NT2/D1 (cell line): ENCODE data around the gene CPED1.

Experiments
- DNase-seq: peaks from one replicate; pipeline ENCODE4 v3.0.0-alpha.2; 2011; ENCODE audit warnings: low read depth, low spot score
- H3K27me3 ChIP-seq: 2 replicates; pipeline ENCODE4 v1.6.0; 2011; ENCODE audit warnings: mild to moderate bottlenecking; ENCODE audit not compliant: insufficient read length, insufficient read depth
- H3K36me3 ChIP-seq: 2 replicates; pipeline ENCODE4 v1.6.1; 2011; ENCODE audit warnings: mild to moderate bottlenecking, low read length, mixed read lengths; ENCODE audit not compliant: insufficient read depth, insufficient read length
- H3K4me1 ChIP-seq: 2 replicates; pipeline ENCODE4 v1.5.1; 2011; ENCODE audit not compliant: insufficient read depth, insufficient read length
- H3K4me3 ChIP-seq: 2 replicates; pipeline ENCODE4 v1.5.1; 2011; ENCODE audit warnings: low read depth; ENCODE audit not compliant: insufficient read length
- H3K9ac ChIP-seq: 2 replicates; pipeline ENCODE4 v1.6.0; 2011; ENCODE audit warnings: low read depth; ENCODE audit not compliant: insufficient read length
- H3K9me3 ChIP-seq: 2 replicates; pipeline ENCODE4 v1.5.1; 2011; ENCODE audit warnings: mild to moderate bottlenecking, low read length; ENCODE audit not compliant: insufficient read depth
- SUZ12 ChIP-seq: IDR thresholded peaks from 2 replicates; pipeline ENCODE4 v1.6.1; 2011; ENCODE audit not compliant: insufficient read length, insufficient read depth; ENCODE audit errors: extremely low read depth
- YY1 ChIP-seq: IDR thresholded peaks from 2 replicates; pipeline ENCODE4 v1.6.1; 2011; ENCODE audit not compliant: insufficient read length, insufficient read depth
- ZNF274 ChIP-seq: IDR thresholded peaks from 2 replicates; pipeline ENCODE4 v1.6.1; 2011; ENCODE audit warnings: mild to moderate bottlenecking, low read depth, low read length

CPED1 gene

DNA sequence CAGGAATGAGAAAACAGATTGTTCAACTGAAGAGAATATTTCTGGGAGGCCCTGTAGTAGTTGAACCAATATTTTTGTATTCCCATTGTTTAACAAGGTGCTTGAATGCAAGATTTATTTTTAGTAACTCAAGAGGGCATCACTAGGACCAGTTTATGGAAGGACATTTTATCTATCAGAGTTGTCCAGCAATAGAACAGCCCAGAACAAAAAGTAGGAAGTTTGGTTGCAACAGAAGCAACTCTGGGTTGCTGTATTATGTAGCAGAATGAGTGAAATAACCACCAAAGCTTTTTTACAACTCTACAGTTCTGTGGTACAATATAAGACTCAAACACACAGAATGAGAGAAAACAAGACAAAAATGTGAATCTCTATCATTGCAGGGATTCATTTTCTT lies 34.7 kb downstream of the CPED1 start:
- H3K9ac ChIP-seq, result no peak overlapping the region

DNA sequence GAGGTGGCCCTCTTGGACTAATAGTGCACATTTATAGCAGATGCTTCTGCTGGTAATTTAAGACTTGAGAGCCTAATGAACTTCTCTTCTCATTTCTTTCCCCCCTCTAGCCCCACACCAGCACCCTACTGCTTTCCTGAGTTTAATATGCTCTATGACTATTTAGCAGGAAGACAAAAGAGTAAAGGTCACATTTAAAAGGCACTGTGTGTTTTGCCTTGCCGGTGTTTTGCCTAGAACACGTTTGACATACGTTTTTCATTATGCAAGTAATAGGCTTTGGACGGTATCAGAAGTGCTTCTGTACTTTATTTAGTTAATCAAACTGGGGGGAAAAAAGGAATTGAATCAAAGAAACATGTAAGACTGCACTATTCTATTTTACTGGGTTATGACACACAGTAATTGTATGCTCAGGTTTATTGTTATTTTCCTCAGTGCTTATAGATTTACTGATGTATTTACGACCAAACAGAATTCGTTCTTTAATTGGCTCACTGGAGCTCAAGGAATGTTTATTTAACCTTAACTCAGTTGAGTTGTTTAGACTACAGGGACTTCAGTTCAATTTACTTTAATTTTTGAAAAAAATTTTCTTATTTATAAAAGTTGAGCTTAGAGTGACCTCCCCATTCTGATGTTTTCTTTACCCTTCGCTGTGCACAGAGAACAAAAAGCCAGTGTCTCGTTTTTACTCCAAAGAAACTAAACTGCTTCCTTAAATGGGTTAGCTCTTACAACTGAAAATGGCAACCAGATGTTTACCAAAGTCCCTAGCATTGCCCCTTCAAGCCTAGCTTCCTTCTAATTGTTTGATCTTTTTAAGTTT lies 35.4 kb downstream of the CPED1 start:
- H3K9me3 ChIP-seq, result no peaks in the 10 kb centered on the region
- H3K36me3 ChIP-seq, result no peaks in the 10 kb centered on the region
- TF ChIP-seq SUZ12 (no peak), ZNF274 (no peak), YY1 (no peak)
- H3K4me3 ChIP-seq, result no peak overlapping the region
- H3K27me3 ChIP-seq, result no peaks in the 10 kb centered on the region
- no peaks in the 10 kb centered on the region for H3K4me1 ChIP-seq
- H3K9ac ChIP-seq, result no peak overlapping the region
- no peak for DNase-seq

More for the DNA sequence above, 34.7 kb downstream of the CPED1 start:
- Histone ChIP-seq H3K36me3 (no peaks in the 10 kb centered on the region), H3K4me1 (no peaks in the 10 kb centered on the region), H3K9me3 (no peaks in the 10 kb centered on the region), H3K27me3 (no peaks in the 10 kb centered on the region), H3K4me3 (no peak overlapping the region)
- DNase-seq, result no peak
- TF ChIP-seq ZNF274 (no peak), SUZ12 (no peak), YY1 (no peak)

- no peak for TF ChIP-seq SUZ12
- TF ChIP-seq YY1, result no peak
- TF ChIP-seq ZNF274, result no peak
- H3K27me3 ChIP-seq, result no peaks in the 10 kb centered on the region
- no peak overlapping the region for H3K9ac ChIP-seq
- H3K9me3 ChIP-seq, result no peaks in the 10 kb centered on the region
- no peak overlapping the region for H3K4me3 ChIP-seq
- H3K36me3 ChIP-seq, result no peaks in the 10 kb centered on the region
- H3K4me1 ChIP-seq, result no peaks in the 10 kb centered on the region
- no peak for DNase-seq
Measured at GRCh38 chr7:121024611-121025010, 36.1 kb downstream of the CPED1 start.

DNA sequence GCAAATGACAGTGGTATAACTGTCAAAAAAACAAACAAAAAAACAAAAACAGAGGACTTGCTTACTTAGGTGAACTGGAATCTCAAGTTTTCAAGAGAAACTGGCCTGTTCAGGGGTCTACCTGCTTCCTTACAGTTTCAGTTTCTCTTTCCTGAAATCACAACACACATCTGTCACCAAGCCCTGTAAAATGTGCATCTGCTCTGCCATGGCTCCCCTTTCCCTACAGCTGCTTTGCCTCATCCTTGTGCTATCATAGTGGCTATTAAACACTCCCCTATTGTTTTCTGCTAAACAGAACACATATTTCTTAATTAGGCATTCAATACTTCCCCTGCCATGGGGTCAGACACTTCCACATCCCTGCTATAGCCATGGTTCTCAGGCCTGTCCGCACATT lies 37.6 kb downstream of the CPED1 start:
- Histone ChIP-seq H3K4me1 (no peaks in the 10 kb centered on the region), H3K27me3 (no peaks in the 10 kb centered on the region), H3K36me3 (no peaks in the 10 kb centered on the region), H3K9me3 (no peaks in the 10 kb centered on the region), H3K4me3 (no peak overlapping the region), H3K9ac (no peak overlapping the region)
- no peak for DNase-seq
- TF ChIP-seq YY1 (no peak), ZNF274 (no peak), SUZ12 (no peak)

DNA sequence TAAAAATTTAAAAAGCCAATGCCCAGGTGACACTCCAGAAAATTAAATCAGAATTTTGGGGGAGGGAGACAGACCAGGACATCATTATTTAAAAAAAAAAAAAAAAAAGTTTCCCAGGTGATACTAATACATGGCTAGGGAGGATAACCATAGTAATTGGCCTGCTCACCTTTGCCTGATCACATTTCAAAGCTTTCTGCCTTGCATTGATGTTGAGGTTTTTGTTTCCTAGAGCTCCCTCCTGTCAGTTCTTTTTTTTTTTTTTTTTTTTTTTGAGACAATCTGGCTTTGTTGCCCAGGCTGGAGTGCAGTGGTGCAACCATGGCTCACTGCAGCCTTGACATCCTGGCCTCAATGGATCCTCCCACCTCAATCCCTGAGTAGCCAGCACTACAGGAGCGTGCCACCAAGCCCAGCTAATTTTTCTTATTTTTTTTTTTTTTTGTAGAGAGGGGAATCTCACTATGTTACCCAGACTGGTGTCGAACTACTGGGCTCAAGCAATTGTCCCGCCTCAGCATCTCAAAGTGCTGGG lies 38.1 kb downstream of the CPED1 start:
- Histone ChIP-seq H3K36me3 (no peaks in the 10 kb centered on the region), H3K9ac (no peak overlapping the region), H3K9me3 (no peaks in the 10 kb centered on the region), H3K27me3 (no peaks in the 10 kb centered on the region), H3K4me1 (no peaks in the 10 kb centered on the region), H3K4me3 (no peak overlapping the region)
- TF ChIP-seq YY1, result no peak
- no peak for TF ChIP-seq SUZ12
- no peak for TF ChIP-seq ZNF274
- DNase-seq, result no peak

DNA sequence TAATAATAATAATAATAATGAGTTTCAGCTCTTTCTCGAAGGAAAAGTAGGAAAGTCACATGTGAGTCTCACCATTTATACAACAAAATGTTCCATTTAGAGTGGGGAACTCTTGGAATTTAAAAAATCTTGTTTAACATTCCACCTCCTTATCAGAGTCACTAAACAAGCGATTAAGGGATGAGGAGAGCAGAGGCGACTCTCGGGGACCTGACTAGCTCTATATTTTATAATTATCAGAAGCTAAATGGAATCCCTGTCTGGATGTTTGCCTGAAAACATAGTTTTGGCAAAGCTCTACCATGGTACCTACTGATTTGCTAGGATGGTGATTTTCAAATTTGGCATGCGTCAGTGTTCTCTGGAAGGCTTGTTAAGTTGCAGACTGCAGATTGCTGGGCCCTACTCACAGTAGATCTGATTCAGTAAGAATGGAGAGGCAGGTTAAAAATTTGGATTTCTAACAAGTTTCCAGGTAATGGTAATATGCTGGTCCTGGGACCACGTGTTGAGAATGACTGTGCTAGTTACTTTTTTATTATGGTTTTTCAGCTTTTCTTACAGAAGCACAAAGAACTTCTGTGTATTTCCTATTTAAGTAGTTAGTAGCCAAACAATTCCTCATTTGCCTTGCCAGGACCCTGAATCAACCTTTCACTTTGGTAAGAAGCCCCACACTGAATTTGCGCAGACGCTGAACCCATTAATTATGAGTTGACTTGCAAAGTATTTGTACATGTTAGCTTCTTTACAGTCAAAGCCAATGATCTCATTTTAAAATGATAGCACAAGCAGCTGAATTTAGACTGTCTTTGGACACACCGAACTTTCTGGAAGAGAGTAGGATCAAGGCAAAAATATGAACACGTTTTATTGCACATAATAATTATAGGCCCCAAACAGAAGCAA lies 39.5 kb downstream of the CPED1 start:
- DNase-seq, result no peak
- Histone ChIP-seq H3K9ac (no peak overlapping the region), H3K27me3 (no peaks in the 10 kb centered on the region), H3K36me3 (no peaks in the 10 kb centered on the region), H3K4me1 (no peaks in the 10 kb centered on the region), H3K4me3 (no peak overlapping the region), H3K9me3 (no peaks in the 10 kb centered on the region)
- TF ChIP-seq SUZ12 (no peak), YY1 (no peak), ZNF274 (no peak)

DNA sequence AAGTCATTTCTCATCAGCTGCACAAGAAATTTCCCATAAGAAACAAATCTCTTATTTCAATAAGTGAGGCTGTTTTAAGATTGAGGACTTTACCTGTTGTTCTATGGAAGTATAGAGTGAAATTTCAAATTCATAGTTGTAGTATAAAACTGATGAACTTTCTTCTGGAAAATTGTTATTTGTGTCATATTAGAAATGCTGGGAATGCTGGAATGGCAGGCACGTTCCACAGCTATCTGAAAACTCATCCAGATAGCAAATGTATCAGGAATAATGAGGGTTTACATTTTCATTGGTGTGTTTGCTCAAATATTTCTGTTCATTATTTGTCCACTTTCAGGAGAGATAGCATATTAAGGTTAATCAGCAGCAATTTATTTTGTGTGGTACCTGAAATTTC lies 40.8 kb downstream of the CPED1 start:
- DNase-seq, result no peak
- Histone ChIP-seq H3K4me1 (no peaks in the 10 kb centered on the region), H3K36me3 (no peaks in the 10 kb centered on the region), H3K9me3 (no peaks in the 10 kb centered on the region), H3K4me3 (no peak overlapping the region), H3K9ac (no peak overlapping the region), H3K27me3 (no peaks in the 10 kb centered on the region)
- TF ChIP-seq YY1 (no peak), SUZ12 (no peak), ZNF274 (no peak)
